MCF 10A (cell line): ENCODE measurements around the gene TRPC5OS. TPM values are rescaled to one million over a fixed set of nuclear protein-coding genes. Genes with fewer than 3 reads are reported as not detected.

Experiments
- BruUV-seq: library from RNA; stranded (reverse); fragments of 400-500 nt; replicated peaks from 2 replicates; lab custom pipeline; 2021; lab: Mats Ljungman, UMichigan
- CTCF ChIA-PET: fragments of 300-600 bp; sonication (Branson Sonifier 250); formaldehyde crosslinking; extraction: SDS; loops from one replicate; lab custom pipeline; 2021; ENCODE audit warnings: antibody characterized with exemption, inconsistent platforms; lab: Yijun Ruan, JAX
- POLR2A ChIA-PET: fragments of 300-600, 350-650 bp; sonication (Branson Sonifier 250); formaldehyde crosslinking; extraction: SDS; loops from one replicate; lab custom pipeline; 2020; ENCODE audit warnings: antibody characterized with exemption, inconsistent platforms; lab: Yijun Ruan, JAX
- DNase-seq: peaks from one replicate; pipeline ENCODE4 v3.0.0-alpha.2; 2018; ENCODE audit not compliant: unreplicated experiment
- H3K27ac Mint-ChIP-seq: one replicate; pipeline ENCODE4 v1.8.0; 2022; ENCODE audit warnings: mild to moderate bottlenecking, low read depth, mixed read lengths; ENCODE audit not compliant: unreplicated experiment
- H3K27me3 Mint-ChIP-seq: one replicate; pipeline ENCODE4 v1.8.0; 2022; ENCODE audit warnings: mixed read lengths; ENCODE audit not compliant: insufficient read depth, unreplicated experiment
- H3K36me3 Mint-ChIP-seq: one replicate; pipeline ENCODE4 v1.8.0; 2022; ENCODE audit warnings: mild to moderate bottlenecking, moderate library complexity, mixed read lengths; ENCODE audit not compliant: insufficient read depth, unreplicated experiment
- H3K4me1 Mint-ChIP-seq: one replicate; pipeline ENCODE4 v1.8.0; 2022; ENCODE audit warnings: mixed read lengths; ENCODE audit not compliant: insufficient read depth, unreplicated experiment
- H3K4me3 Mint-ChIP-seq: one replicate; pipeline ENCODE4 v1.8.0; 2022; ENCODE audit warnings: mild to moderate bottlenecking, moderate library complexity, mixed read lengths; ENCODE audit not compliant: unreplicated experiment
- H3K9me3 Mint-ChIP-seq: one replicate; pipeline ENCODE4 v1.8.0; 2022; ENCODE audit warnings: mixed read lengths; ENCODE audit not compliant: unreplicated experiment
- intact Hi-C: fragments of 100-400 bp; cut with micrococcal nuclease; formaldehyde crosslinking; loops from 2 replicates; pipeline ENCODE4 v1.14.1; 2022
- total RNA-seq: library from RNA; stranded (reverse); gene quantifications from 2 replicates; pipeline ENCODE4 v1.2.3, GENCODE V29; 2022
- TF ChIP-seq, protein P1 (sequence below): fragments of 200-600 bp; IDR thresholded peaks from one replicate; pipeline ENCODE4 v1.8.0; 2022; ENCODE audit warnings: antibody characterized with exemption, mild to moderate bottlenecking; ENCODE audit not compliant: unreplicated experiment

TRPC5OS gene
- total RNA-seq, 1 experiment from 2014 or later = not detected

DNA sequence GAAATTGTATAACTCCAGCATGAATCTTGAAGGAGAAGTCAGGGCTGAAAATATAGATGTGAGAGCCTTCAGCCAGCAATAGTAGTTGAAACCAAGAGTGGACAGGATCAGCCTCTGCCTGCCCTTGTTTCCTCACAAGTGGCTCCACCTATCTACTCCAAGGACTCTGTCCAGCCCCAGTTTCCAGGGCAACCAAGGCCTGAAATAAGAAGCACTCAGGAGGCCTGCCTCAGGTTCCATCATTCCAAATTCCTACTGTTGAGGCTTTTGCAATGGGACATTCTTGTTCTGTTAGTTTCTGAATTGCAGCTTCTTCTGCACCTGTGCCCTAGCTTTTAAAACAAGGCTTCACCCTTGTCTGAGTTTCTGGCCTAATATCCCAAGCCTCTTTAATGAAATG is 41.6 kb downstream of the TRPC5OS start:
- BruUV-seq = no TSS peak

DNA sequence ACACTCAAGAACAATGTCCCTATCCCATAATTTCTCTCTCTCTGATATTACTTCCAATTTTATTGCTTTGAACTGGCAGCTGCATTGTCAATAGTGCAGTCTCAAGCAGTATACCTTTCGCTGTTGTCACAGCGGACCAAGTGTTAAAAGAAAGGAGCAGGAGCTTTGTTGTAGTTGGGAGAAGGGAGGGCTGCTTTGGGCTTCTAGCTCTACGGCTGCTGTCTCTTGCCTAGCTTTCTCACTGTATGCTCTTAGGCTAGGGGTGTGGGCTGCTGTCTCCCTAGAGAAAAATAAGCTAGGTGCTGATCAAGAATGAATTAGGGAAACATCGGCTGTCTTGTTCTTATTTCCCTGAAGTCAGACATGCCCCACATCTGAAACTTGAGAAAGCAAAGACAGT is 52.5 kb downstream of the TRPC5OS start:
- no peaks in the 10 kb centered on the region for H3K9me3 Mint-ChIP-seq
- BruUV-seq = no TSS peak
- no peak overlapping the region for H3K27ac Mint-ChIP-seq
- no peaks in the 10 kb centered on the region for H3K4me1 Mint-ChIP-seq
- TF ChIP-seq, protein P1, sequence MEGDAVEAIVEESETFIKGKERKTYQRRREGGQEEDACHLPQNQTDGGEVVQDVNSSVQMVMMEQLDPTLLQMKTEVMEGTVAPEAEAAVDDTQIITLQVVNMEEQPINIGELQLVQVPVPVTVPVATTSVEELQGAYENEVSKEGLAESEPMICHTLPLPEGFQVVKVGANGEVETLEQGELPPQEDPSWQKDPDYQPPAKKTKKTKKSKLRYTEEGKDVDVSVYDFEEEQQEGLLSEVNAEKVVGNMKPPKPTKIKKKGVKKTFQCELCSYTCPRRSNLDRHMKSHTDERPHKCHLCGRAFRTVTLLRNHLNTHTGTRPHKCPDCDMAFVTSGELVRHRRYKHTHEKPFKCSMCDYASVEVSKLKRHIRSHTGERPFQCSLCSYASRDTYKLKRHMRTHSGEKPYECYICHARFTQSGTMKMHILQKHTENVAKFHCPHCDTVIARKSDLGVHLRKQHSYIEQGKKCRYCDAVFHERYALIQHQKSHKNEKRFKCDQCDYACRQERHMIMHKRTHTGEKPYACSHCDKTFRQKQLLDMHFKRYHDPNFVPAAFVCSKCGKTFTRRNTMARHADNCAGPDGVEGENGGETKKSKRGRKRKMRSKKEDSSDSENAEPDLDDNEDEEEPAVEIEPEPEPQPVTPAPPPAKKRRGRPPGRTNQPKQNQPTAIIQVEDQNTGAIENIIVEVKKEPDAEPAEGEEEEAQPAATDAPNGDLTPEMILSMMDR = no peak
- H3K36me3 Mint-ChIP-seq = no peaks in the 10 kb centered on the region
- intact Hi-C loops = no loop called here
- H3K4me3 Mint-ChIP-seq = no peak overlapping the region
- H3K27me3 Mint-ChIP-seq = peaks cover 60% of the 10 kb centered on the region
- ChIA-PET CTCF (interaction anchor here (1.2 kb wide), 1 partner anchor 10 kb away, joined by 3 read pairs; no protein-coding TSS in a partner anchor), POLR2A (no interaction called here)
- DNase-seq = no peak

More for the DNA sequence above, 41.6 kb downstream of the TRPC5OS start:
- peak; percentile 3 for DNase-seq
- ChIA-PET POLR2A (no interaction called here), CTCF (no interaction called here)
- TF ChIP-seq, protein P1 = no peak
- intact Hi-C loops = no loop called here
- Mint-ChIP-seq H3K36me3 (no peaks in the 10 kb centered on the region), H3K9me3 (peaks cover 9% of the 10 kb centered on the region), H3K4me1 (peaks cover 10% of the 10 kb centered on the region), H3K27ac (no peak overlapping the region), H3K4me3 (no peak overlapping the region), H3K27me3 (peaks cover 63% of the 10 kb centered on the region)

Other genes with a start within 250 kb of the TRPC5OS start
- gene ALG13, start 195.0 kb upstream of the TRPC5OS start, total RNA-seq = 53.9 and 147 TPM in 2 replicates
- gene TRPC5, start 206.6 kb downstream of the TRPC5OS start, total RNA-seq = not detected in 2 replicates
- gene RTL4, start 206.8 kb downstream of the TRPC5OS start, total RNA-seq = not detected in 2 replicates